GF-D8 (cell line): Measurements from ENCODE around the gene SPOP.
"Not testable (repeated sequence)": the region's sequence is repeated elsewhere in the genome, so short reads cannot be mapped to it uniquely, and the experiment has no call there.

Source experiments
- DNase-seq: peaks from one replicate; lab custom pipeline; 2025; lab: John Stamatoyannopoulos, UW

Gene SPOP

DNA sequence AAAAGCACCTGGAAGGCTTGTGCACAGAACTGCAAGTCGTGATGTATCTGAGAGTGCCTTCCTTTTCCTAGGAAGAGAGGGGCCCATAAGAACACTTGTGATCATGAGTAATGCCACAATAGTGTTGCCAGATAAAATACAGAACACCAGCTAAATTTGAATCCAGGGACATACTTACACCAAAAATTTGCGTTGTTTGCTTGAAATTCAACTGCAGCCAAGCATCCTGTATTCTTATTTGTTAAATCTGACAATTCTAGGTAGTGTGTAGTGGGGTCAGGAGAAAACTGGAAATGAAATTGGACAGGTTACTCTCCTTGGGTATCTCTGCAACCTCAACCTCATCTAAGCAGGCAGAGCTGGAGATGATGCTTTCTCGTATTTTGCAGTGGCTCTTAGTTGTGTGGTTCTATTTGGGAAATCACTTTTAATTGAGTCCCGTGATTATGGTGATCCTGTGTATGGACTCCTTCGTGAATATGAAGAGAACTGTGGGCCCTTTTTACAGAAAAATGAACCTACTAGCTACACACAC, 17.9 kb upstream of the SPOP start:
- DNase-seq, result no peak

DNA sequence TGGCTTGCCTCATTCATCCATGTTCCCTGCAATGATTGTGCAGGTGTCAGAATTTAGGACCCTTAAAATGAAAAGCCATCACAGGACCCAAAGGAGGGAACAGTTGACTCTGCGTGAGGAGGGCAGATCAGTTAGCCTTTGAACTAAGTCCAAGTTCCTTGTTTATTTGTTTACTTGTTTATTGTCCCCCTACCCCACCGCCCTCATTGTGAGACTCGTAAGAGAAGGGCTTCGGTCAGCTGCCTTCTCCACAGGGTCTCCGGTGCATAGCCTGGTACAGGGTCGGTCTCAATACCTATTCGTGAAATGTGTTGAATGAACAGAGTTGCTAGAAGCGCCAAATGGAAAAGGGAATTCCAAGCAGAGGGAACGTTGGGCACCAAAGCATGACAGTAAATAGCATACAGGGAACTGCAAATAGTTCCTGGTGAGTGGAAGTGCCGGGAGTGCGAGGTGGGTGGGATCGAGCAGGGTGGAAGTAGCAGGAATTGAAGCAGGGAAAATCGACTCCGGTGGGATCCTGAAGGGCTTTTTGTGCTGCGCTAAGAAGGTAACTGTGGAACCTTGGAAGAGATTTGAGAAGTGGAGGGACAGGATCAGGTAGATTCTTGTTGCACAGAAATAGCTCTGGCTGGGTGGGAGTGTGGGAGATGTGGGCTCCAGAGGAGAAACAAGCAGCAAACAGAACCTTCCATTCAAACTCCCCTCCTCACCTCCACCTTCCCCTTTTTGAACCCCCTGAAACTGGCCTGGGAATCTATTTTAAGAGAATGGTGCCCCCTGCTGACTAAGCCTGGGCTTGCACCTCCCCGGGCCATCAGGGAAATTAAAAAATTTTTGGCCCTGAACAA, 17.2 kb upstream of the SPOP start:
- no peak for DNase-seq

DNA sequence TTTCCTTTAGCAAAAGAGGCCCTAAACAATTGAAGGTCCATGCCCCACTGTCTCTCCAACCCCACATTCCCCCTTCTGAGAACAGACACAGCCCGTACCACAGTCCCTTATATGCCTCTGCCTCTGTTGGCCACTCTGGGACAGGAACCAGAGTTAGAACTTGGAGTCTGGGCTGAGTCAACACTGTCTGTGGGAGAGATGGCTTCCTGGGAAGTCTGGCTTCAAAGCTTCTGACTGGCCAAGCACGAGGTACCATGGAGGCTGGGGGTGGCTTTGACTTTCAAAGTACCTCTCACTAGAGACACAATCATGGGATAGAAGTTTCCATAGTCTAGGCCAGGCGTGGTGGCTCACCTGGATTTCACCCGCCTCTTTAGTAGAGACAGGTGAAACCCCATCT, 14.9 kb upstream of the SPOP start:
- DNase-seq, result no peak

DNA sequence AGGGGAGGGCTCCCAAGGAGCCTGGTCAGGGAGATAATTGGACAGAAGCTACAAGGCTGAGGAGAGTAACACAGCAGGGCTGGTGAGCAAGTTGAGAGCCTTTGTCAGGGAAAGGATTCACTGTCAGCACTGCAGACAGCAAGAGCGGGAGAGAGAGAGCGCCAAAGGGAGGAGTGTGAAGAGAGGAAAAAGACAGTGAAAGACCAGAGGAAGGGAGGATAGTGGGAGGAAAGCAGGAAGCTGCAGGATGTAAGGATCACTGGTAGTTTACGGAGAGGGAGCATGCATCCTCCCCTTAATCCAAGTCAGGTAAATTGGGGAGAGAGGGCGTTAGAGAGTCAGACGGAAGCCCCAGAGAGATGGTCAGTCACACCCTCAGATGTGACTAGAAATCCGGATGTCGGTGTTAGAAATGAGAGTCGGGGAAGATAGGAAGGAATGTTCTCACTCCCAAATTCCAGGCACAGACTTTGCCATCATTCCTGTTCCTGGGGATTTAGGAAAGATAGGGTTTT, 13.8 kb upstream of the SPOP start:
- no peak for DNase-seq

DNA sequence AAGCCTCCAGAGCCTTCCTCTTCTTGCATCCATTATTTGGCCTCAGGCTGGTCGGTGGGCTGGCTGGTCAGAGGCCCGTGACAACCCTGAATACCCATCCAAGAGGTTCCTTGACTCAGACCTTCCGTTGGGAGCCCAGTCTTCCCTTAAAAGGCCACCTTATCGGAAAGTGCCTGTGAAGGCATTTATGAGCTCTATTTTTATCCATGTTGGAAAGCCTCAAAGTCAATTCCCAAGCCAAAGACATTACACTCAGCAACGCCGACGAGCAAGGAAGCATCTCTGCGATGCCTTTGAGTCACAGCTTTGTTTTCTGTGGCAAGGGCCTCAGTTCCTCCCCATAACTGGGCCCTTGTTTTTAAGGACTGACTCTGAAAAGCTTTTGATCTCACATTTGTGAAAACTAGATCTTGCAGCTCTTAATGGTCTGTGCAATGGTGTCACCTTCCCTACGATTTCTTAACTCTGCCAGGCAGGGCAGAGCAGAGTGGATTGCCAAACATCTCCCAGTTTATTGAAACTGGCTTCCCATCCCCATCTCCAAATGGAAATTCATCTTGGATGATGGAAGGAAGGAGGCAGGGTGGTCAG, 13.3 kb upstream of the SPOP start:
- DNase-seq, result no peak

DNA sequence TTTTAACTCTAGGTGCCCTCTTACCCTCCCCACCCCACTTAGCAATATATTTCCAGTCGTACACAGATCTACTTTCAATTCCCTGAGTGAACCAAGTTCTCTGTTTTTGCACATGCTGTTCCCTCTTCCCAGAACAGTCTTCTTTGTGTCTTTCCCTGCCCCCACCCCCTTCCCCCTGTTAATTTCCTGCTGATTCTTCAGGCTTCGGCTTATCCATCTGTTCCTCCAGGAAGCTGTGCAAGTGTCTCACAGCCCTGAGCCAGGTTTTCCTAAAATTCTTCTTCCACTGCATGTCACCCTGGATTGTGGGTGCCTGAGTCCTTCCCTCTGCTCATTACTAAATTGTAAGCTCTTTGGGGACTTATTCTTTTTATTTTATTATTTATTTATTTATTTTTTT, 12.4 kb upstream of the SPOP start:
- DNase-seq, result no peak

DNA sequence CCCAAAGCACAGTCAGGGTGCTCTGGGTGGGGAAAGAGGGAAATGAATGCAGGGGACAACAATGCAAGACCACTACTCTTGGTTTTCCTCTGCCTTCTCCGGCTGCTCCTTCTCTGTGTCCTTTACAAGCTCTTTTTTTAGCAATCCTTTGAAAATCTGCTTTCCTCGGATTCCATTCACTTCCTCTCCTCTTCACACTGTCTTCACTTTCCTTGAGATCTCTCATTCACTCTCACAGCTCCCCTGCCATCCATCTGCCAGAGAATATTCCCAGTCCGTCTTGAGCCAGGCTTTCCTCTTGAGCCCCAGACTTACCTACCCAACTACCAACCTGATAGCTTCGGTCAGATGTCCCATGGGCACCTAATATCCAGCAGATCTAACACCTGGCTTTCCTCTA, 11.0 kb upstream of the SPOP start:
- no peak for DNase-seq

DNA sequence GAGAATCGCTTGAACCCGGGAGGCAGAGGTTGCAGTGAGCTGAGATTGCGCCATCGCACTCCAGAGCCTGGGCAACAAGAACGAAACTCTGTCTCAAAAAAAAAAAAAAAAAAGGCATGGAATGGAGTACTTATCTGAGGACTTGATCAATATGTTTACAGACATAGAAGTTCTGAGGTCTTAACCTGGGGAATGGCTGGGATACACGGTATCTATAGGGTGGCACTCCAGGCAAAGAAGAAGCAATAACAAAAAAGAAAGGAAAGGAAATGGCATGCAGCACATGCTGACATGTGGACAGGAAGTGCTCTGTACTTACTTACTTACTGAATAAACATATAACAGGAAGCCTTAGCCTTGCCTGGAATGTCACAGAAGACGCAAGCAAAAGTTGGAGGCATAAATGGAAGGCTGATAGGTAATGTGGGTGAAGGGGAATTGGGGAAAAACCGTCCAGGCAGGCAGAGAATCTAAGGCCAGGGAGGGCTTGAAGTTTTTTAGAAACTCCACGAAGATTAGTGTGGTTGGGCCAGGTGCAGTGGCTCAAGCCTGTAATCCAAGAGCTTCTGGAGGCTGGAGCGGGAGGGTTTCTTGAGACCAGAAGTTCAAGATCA, 10.1 kb upstream of the SPOP start:
- no peak for DNase-seq

DNA sequence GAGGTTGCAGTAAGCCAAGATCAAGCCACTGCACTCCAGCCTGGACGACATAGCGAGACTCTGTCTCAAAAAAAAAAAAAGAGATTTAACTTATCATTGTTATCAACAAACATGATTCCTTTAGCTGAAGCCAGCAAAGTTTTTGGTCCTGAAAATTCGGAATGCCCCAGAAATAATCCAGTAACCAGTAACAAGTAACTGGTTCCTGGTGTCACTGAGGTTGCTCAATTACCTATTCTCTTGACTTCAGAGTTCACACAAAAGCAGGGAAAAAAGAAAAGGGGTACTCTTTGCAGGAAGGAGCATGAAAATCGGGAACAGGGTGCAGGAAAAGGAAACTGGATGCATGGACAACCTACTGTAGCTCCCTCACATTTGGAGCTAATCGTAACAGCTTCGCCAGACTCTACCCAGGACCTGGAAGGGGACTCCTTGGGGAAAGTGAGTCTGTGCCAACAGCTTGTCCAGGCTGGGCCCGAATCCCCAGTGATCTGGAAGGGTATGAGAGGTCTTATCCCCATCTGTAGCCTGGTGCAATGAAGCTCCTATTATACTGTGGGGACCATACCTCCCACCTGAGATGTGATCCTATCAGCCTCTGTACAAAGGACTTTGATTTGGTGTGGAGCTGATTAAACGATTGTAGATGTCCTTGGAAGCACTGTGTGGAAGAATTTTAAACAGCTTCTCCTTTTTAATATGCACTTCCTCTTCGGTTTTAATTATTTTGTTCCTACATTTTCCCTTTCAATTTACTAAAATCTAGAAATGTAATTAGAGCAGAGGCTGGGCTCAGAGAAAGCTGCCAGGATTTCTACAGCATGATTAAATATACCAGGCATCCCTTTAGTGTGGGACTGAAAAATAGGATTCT, 3.4 kb upstream of the SPOP start:
- DNase-seq, result no peak

DNA sequence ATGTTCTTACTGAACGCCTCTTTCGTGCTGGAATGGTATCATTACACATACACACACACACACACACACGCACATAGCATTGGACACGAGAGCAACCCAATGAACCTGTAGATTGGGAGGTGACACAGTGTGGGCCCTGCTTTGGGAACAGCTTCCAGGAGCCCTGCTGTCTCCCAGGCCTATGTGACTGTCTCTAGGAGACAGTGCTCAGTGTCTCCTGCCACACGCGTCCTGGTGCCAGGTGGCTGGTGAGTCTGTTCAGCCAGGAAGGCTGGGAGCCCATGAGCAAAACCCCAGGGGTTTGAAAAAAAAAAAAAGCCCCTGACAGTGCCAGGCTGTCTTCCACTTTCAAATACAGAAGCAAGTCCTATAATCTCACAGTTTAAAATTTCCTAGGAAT, 2.4 kb upstream of the SPOP start:
- no peak for DNase-seq

DNA sequence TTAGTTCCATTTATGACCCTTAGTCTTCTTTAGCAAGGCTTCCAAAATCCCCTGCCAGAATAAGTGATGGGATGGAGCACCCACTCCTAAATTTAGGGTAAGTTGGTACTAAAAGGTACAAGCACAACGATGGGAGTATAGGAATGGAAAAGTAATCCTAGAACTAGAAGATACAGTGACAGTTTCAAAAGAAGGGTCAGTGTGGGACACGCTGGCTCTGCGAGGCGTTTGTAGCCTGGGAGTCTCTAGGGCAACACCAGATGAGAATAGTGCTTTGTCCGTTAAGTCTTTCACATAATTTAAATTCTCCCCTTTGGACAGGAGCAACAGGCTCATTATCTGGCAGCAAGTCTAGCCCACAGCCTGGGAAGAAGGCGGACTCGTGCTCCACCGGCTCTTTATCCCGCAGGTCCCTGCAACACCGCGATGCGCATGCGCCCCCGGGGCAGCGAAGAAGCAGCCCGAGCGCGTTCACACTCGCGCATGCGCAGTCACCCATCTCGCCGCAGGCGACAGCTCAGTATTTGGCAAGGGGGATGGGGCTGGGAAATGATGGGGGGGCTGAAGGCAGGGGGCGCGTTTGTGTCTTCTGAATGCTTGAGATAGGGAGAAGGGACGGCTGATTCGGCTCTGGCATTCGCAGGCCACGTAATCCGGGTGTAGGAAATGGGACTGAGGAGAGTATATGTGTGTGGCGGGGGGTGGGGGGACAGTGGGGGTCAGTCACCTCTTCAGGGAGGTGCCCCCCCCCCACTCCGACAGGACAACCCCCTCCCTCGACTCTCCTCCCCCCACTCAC, 564 bp downstream of the SPOP start:
- DNase-seq, result peak; percentile 58

DNA sequence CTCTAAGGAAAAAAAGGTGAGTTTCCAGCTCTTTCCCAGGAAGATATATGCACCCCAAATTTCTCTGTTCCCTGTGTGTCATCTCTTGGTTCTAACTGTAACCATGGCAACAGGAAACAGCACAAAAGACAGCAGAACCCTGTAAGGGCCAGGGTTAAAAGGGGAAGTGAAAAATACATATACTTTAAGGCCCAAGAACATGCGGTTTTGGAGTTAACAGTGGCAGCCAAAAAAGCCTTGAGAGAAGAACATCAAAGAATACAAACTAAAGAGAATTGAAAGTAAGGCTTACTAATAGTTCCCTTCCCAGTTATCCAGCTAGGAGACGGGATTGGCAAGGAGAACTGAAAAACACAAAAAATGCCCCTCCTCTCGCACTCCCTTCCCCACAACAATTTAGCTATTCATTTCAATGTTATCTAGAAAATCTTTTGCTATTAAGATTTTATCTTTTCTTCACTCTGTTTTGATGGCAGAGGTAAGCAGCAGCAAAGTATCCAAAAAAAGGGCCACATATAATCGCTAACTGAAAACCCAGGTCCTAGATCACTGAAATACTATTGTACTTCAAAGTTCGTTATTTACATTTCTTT, 1.5 kb downstream of the SPOP start:
- peak; percentile 71 for DNase-seq

DNA sequence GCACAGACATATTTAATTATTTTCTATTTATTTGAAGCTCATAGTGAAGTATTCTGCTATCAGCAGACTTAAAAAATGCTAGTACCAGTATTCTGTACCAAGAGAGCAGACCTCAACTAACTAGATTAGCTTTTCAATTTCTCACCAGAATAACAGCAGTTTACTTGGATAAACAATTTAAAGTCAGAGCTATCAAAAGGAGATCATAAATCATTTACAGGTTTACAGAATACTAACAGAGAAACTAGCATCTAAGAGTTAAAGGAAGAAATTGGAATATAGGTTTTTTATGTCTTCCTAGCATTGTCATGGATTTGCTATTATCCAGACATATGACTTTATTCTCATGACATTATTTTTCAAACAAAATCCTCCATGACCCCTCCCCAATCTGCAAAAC, 3.4 kb downstream of the SPOP start:
- DNase-seq, result no peak

DNA sequence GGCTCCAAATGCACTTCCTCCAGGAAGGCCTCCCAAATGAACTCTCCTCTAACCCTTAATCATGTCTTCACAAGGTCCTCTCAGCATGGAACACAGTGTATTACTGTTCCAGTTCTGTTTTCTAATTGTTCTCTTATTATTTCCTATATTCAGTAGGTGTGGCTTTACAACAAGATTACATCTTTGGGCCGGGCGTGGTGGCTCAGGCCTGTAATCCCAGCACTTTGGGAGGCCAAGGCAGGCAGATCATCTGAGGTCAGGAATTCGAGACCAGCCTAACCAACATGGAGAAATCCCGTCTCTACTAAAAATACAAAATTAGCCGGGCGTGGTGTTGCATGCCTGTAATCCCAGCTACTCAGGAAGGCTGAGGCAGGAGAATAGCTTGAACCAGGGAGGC, 4.2 kb downstream of the SPOP start:
- not testable (repeated sequence) for DNase-seq

DNA sequence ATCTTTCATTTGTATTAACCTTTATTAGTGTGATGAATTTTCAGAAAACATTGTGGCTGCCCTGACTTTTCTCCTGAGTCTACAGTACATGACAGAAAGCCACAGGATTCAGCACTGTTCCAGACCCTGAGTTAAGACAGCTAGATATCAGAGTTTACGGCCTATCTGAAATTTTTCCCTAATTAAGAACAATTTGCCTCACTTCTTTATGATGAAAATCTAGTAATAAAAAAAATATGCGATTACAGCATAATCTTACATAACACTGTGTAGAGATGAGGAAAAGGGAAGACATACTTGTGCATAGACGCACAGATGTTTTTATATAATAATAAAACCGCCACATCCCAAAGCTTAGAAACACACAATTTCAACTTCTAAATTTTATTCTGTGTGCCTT, 7.3 kb downstream of the SPOP start:
- no peak for DNase-seq

DNA sequence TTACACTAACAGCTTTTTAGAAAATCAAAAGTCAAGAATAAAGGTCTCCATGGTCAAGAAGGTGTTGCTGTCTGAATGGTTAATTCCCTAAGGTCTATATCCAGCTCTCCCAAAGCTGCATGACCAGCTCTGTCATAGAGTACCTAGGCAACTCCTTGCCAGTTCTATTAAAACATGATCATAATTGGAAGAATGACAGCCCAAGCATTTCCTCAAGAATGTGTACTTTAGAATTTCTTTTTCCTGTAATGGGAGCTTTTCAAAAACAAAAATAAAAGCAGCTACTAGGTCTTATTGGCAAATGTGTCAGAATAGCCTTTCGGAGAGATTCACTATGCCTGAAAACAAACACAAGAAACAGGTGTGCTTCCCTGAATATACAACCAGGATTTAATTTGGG, 7.9 kb downstream of the SPOP start:
- DNase-seq, result no peak

DNA sequence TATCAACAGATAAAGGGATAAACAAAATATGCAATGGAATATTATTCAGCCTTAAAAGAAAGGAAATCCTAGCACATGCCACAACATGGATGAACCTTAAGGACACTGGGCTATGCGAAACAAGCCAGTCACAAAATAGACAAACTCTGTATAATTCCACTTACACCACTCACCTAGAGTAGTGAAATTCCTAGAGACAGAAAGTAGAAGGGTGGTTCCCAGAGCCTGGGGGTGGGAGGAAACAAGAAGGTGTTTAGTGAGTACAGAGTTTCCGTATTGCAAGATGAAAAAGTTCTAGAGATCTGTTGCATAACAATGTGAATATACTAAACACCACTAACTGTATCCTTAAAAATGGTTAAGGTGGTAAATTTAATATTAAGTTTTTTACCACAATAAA, 10.0 kb downstream of the SPOP start:
- peak; percentile 6 for DNase-seq

DNA sequence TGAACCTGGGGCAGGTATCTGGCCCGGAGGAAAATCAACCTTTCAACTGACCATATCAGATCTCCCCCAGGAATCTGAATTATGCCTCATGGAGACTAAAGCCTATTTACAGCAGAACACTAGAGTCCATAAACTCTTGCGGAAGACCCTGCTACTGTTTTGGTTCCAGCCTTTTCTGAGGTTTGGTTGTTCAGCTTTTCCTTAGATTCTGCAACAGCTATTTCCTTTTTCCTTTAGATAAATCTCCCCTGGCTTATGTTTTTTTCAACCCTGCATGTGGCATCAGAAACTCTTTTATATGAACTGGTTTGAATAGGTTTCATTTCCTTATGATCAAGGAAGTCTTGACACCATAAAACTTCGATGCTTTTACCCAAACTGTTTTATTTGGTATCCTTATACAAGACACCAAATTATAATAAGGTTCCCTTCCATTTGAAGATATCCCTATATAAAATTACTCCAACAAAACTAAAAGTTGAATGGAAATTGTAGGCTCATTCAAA, 13.1 kb downstream of the SPOP start:
- DNase-seq, result no peak

DNA sequence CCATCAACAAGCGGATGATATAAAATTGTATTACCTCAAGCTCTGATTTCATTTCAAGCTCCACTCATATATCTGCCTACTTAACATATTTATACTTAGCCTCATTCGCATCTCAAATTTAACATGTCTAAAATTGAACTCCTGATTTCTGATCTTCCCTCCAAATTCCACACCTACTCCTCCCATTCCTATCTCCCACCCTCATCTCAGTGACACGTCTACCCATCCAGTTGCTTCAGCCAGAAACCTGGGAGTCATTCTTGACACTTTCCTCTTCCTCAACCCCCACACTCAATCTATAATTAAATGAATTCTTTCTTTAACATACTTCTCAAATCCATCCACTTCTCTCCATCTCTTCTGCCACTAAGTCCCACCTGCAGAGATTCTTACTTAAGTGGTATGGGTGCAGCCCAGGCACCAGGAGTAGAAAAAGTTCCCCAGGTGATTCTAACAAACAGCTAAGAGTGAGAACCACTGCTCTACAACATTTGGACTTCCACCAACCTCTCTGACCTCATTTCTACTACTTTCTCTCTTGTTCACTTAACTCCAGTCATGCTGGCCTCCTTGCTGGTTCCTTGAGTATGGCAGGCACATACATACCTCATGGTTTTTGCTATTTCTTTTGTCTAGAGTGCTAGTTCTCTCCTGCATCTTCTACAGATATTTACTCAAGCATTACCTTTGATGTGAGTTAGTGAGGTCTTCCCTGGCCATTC, 18.1 kb downstream of the SPOP start:
- no peak for DNase-seq

DNA sequence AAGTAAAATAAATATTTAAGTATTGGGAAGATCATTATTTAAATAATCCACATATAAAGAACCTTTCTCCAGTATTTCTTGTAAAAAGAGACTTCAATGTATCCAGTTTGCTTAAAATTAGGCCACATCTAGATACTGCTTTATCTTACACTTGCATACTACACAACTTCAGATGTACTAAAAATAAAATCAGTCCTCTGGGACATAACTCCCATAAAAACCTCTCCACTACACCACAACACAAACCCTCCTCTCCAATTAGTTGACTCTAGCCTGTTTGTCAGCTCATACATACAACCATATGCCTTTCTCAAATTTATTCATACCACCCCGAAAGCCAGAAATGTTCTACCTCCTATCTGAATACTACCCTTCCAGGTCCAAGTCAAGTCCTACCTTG, 21.6 kb downstream of the SPOP start:
- DNase-seq, result no peak
